ENCODE data around the gene CHCHD3. TPM values are rescaled to one million over a fixed set of nuclear protein-coding genes. Genes with fewer than 3 reads are reported as not detected.
A peak's percentile ranks its signal among the peaks of the same experiment; 100 is the strongest.

Gene CHCHD3
- total and polyA plus RNA-seq, 9 of the 15 experiments (the other 6 are each of a cell fraction or from before 2014, with no cell fraction given) = 66.2 to 279 (median 204) TPM

DNA sequence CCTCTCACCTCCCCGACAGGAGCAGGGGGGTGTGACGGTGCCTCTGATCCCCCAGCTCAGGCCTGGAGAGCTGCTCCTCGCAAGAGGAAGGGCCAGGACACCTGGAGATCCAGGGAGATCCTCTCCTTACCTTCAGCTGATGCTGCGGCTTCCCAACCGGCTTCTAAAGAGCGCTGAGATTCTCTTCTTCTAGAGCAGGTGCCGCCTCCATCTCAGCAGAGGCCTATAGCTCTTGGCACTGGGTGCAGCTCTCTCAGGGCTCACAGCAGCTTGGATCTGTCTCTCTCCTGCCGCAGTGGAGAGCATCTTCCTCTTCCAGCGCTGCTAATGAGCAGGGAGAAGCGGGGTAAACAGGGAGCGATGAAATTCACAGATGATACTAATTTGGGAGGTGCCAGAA lies 316.0 kb downstream of the CHCHD3 start:
- intact Hi-C loops (cut with micrococcal nuclease) (no loop called here), in situ Hi-C loops (cut with MboI) (no loop called here)
- Histone ChIP-seq H3K36me3 (ENCODE audit: control insufficient read depth, insufficient read depth, low read length) (no peaks in the 10 kb centered on the region), H3K27ac (ENCODE audit: extremely low read depth, low read depth, low read length) (no peak overlapping the region), H2AFZ (ENCODE audit: low read depth, low read length) (no peak overlapping the region), H3K4me2 (ENCODE audit: insufficient read depth, low read length) (no peak overlapping the region), H3K4me3 (no peak overlapping the region), H3K4me1 (replicated peaks in 1 of 2; ENCODE audit: control insufficient read depth in 2 of 2, insufficient read depth in 2 of 2, low read length in 2 of 2) (no peaks in the 10 kb centered on the region), H3K9ac (ENCODE audit: insufficient read depth in 1 of 2, low read depth in 2 of 2, low read length in 2 of 2) (no peak overlapping the region), H3K9me3 (replicated peaks; ENCODE audit: control insufficient read depth, insufficient read depth, low read depth, low read length) (no peaks in the 10 kb centered on the region; the same call in 1 of the 2 replicates), H4K20me1 (replicated peaks; ENCODE audit: control insufficient read depth, insufficient read depth, low read length) (no peaks in the 10 kb centered on the region), H3K79me2 (ENCODE audit: control insufficient read depth, insufficient read depth, low read length) (no peaks in the 10 kb centered on the region), H3K27me3 (ENCODE audit: control insufficient read depth in 2 of 2, insufficient read depth in 2 of 2, low read length in 2 of 2) (peaks cover 48 to 50% of the 10 kb centered on the region in 2 experiments), H3K9me1 (ENCODE audit: control insufficient read depth, insufficient read depth, low read length) (no peaks in the 10 kb centered on the region)
- under 1% methylated on average over 11 of the region's 11 CpGs for WGBS (ENCODE audit: insufficient coverage, low coverage, missing lambda C conversion rate)
- BruUV-seq (replicated peaks) = no TSS peak
- DNase-seq (ENCODE audit: extremely low read depth in 1 of 4, low spot score in 3 of 4) (no peak), ATAC-seq (no peak; the same call in 2 of the 3 replicates), FAIRE-seq (no peak)
- ChIA-PET CTCF (ENCODE audit: low intra/inter-chr PET ratio) (no interaction called here), POLR2A (no interaction called here)
- TF ChIP-seq ZNF408 (CRISPR knock-in tag; IDR thresholded peaks at IDR 0.05; ENCODE audit: low read depth) (no peak), PHTF2 (CRISPR knock-in tag; IDR thresholded peaks at IDR 0.05) (no peak), NFE2L1 (tag; IDR thresholded peaks at IDR 0.05; ENCODE audit: borderline replicate concordance, low read depth) (no peak)

GRCh38 chr7:132764762-132765161 lies 317.1 kb downstream of the CHCHD3 start:
- FAIRE-seq = peak; percentile 6
- WGBS (ENCODE audit: insufficient coverage, low coverage, missing lambda C conversion rate) = 2% methylated on average over 5 of the region's 5 CpGs
- Histone ChIP-seq H3K79me2 (ENCODE audit: control insufficient read depth, insufficient read depth, low read length) (no peaks in the 10 kb centered on the region), H3K9me3 (replicated peaks; ENCODE audit: control insufficient read depth, insufficient read depth, low read depth, low read length) (no peaks in the 10 kb centered on the region; the same call in 1 of the 2 replicates), H3K9me1 (ENCODE audit: control insufficient read depth, insufficient read depth, low read length) (no peaks in the 10 kb centered on the region), H3K36me3 (ENCODE audit: control insufficient read depth, insufficient read depth, low read length) (no peaks in the 10 kb centered on the region), H3K4me3 (no peak overlapping the region), H3K4me1 (replicated peaks in 1 of 2; ENCODE audit: control insufficient read depth in 2 of 2, insufficient read depth in 2 of 2, low read length in 2 of 2) (no peaks in the 10 kb centered on the region), H4K20me1 (replicated peaks; ENCODE audit: control insufficient read depth, insufficient read depth, low read length) (no peaks in the 10 kb centered on the region), H3K9ac (ENCODE audit: insufficient read depth in 1 of 2, low read depth in 2 of 2, low read length in 2 of 2) (no peak overlapping the region), H3K27me3 (ENCODE audit: control insufficient read depth in 2 of 2, insufficient read depth in 2 of 2, low read length in 2 of 2) (peaks cover 46 to 56% of the 10 kb centered on the region in 2 experiments), H2AFZ (ENCODE audit: low read depth, low read length) (no peak overlapping the region), H3K27ac (ENCODE audit: extremely low read depth, low read depth, low read length) (no peak overlapping the region), H3K4me2 (ENCODE audit: insufficient read depth, low read length) (no peak overlapping the region)
- in situ Hi-C loops (cut with MboI) = no loop called here
- CTCF ChIA-PET (ENCODE audit: low intra/inter-chr PET ratio) = no interaction called here
- POLR2A ChIA-PET = interaction anchor here (0.5 kb wide), 1 partner anchor 115 kb away, joined by 3 read pairs; no protein-coding TSS in a partner anchor
- no peak for DNase-seq (ENCODE audit: extremely low read depth in 1 of 4, low spot score in 3 of 4)
- intact Hi-C loops (cut with micrococcal nuclease) = no loop called here
- ATAC-seq = no peak
- BruUV-seq (replicated peaks) = no TSS peak
- TF ChIP-seq TBL1XR1 (IDR thresholded peaks at IDR 0.05; ENCODE audit: low read length in 2 of 2) (no peak), REST (IDR thresholded peaks at IDR 0.05; ENCODE audit: borderline replicate concordance) (no peak), REST (CRISPR knock-in tag; IDR thresholded peaks at IDR 0.05; ENCODE audit: low read depth) (no peak), TFAP4 (CRISPR knock-in tag; IDR thresholded peaks at IDR 0.05; ENCODE audit: borderline replicate concordance) (no peak)

All from K562 (cell line).